ENCODE measurements around the gene PRR9.
"Not testable (repeated sequence)": the region's sequence is repeated elsewhere in the genome, so short reads cannot be mapped to it uniquely, and the experiment has no call there.

Gene PRR9

GRCh38 chr1:153212201-153212600, 5.2 kb upstream of the PRR9 start:
- no peak for TF ChIP-seq CTCF (conservative IDR thresholded peaks at IDR 0.05; ENCODE audit: low read length)
- no peak for DNase-seq (ENCODE audit: low read depth)
- no peak overlapping the region for H3K4me3 ChIP-seq (ENCODE audit: low read length)

GRCh38 chr1:153213519-153213918, 3.9 kb upstream of the PRR9 start:
- TF ChIP-seq CTCF (conservative IDR thresholded peaks at IDR 0.05; ENCODE audit: low read length): no peak
- no peak overlapping the region for H3K4me3 ChIP-seq (ENCODE audit: low read length)
- no peak for DNase-seq (ENCODE audit: low read depth)

- no peak overlapping the region for H3K4me3 ChIP-seq (ENCODE audit: low read length)
- TF ChIP-seq CTCF (conservative IDR thresholded peaks at IDR 0.05; ENCODE audit: low read length): no peak
- DNase-seq (ENCODE audit: low read depth): no peak
These were observed 496 bp downstream of the PRR9 start for GRCh38 chr1:153217744-153218416.

- H3K4me3 ChIP-seq (ENCODE audit: low read length): no peak overlapping the region
- TF ChIP-seq CTCF (conservative IDR thresholded peaks at IDR 0.05; ENCODE audit: low read length): no peak
- no peak for DNase-seq (ENCODE audit: low read depth)
These were observed 3.4 kb downstream of the PRR9 start for GRCh38 chr1:153220606-153221303.

- H3K4me3 ChIP-seq (ENCODE audit: low read length): not testable (repeated sequence)
- DNase-seq (ENCODE audit: low read depth): peak; percentile 49
- TF ChIP-seq CTCF (conservative IDR thresholded peaks at IDR 0.05; ENCODE audit: low read length): peak; percentile 60
These were observed 5.9 kb downstream of the PRR9 start for GRCh38 chr1:153223040-153223891.

GRCh38 chr1:153227810-153228209, 10.4 kb downstream of the PRR9 start:
- no peak for TF ChIP-seq CTCF (conservative IDR thresholded peaks at IDR 0.05; ENCODE audit: low read length)
- DNase-seq (ENCODE audit: low read depth): no peak
- no peak overlapping the region for H3K4me3 ChIP-seq (ENCODE audit: low read length)

Data from AG10803 (cell line).